Neural progenitor cell (in vitro differentiated cells): ENCODE results near the gene BRSK2. TPM values are rescaled to one million over a fixed set of nuclear protein-coding genes. Genes with fewer than 3 reads are reported as not detected.
"Not testable (repeated sequence)": the region's sequence is repeated elsewhere in the genome, so short reads cannot be mapped to it uniquely, and the experiment has no call there.

Source experiments
- DNase-seq: peaks from one replicate; pipeline ENCODE4 v3.0.0-alpha.2; 2016; ENCODE audit warnings: low spot score
- H2AFZ ChIP-seq: fragments of 200-600 bp; sonication (generic); replicated peaks from 2 replicates; pipeline ENCODE4 v1.6.1; 2016; ENCODE audit warnings: antibody characterized with exemption
- H3F3A ChIP-seq: fragments of 200-600 bp; sonication (generic); 2 replicates; pipeline ENCODE4 v1.6.1; 2016; ENCODE audit warnings: antibody characterized with exemption, low read depth
- H3K27ac ChIP-seq: fragments of 200-600 bp; sonication (generic); 2 replicates; pipeline ENCODE4 v1.5.1; 2016; ENCODE audit warnings: mild to moderate bottlenecking
- H3K27me3 ChIP-seq: fragments of 200-600 bp; sonication (generic); 2 replicates; pipeline ENCODE4 v1.6.1; 2016; ENCODE audit warnings: mild to moderate bottlenecking, moderate library complexity
- H3K36me3 ChIP-seq: fragments of 200-600 bp; sonication (generic); 2 replicates; pipeline ENCODE4 v1.5.1; 2016
- H3K4me1 ChIP-seq: fragments of 200-600 bp; sonication (generic); 2 replicates; pipeline ENCODE4 v1.6.1; 2016; ENCODE audit warnings: mixed run types
- H3K4me2 ChIP-seq: fragments of 200-600 bp; sonication (generic); 2 replicates; pipeline ENCODE4 v1.6.1; 2016
- H3K4me3 ChIP-seq: fragments of 200-600 bp; sonication (generic); 2 replicates; pipeline ENCODE4 v1.5.1; 2016
- H3K79me2 ChIP-seq: fragments of 200-600 bp; sonication (generic); 2 replicates; pipeline ENCODE4 v1.6.1; 2016; ENCODE audit warnings: low read depth
- H3K9ac ChIP-seq: fragments of 200-600 bp; sonication (generic); 2 replicates; pipeline ENCODE4 v1.6.1; 2016
- H3K9me3 ChIP-seq: fragments of 200-600 bp; sonication (generic); 2 replicates; pipeline ENCODE4 v1.5.1; 2016; ENCODE audit warnings: low read depth
- H4K20me1 ChIP-seq: fragments of 200-600 bp; sonication (generic); 2 replicates; pipeline ENCODE4 v1.6.1; 2016; ENCODE audit warnings: low read depth
- H3K27ac Mint-ChIP-seq: 3 replicates; pipeline ENCODE4 v1.8.0; 2021; ENCODE audit warnings: mixed read lengths
- H3K27me3 Mint-ChIP-seq: 2 replicates; pipeline ENCODE4 v1.8.0; 2022; ENCODE audit warnings: low read depth, mild to moderate bottlenecking, inconsistent platforms, moderate library complexity, mixed read lengths; ENCODE audit not compliant: insufficient read depth
- H3K36me3 Mint-ChIP-seq: 3 replicates; pipeline ENCODE4 v1.8.0; 2021; ENCODE audit warnings: mixed read lengths
- H3K4me1 Mint-ChIP-seq: 3 replicates; pipeline ENCODE4 v1.8.0; 2021; ENCODE audit warnings: mixed read lengths
- H3K4me3 Mint-ChIP-seq: 3 replicates; pipeline ENCODE4 v1.8.0; 2021; ENCODE audit warnings: mild to moderate bottlenecking, moderate library complexity, mixed read lengths
- H3K9me3 Mint-ChIP-seq: 3 replicates; pipeline ENCODE4 v1.8.0; 2020; ENCODE audit warnings: mixed read lengths
- EZH2 ChIP-seq: fragments of 200-600 bp; sonication (generic); IDR thresholded peaks from 2 replicates; pipeline ENCODE4 v1.6.1; 2017; ENCODE audit warnings: antibody characterized with exemption, mild to moderate bottlenecking, moderate library complexity
- EZH2phosphoT487 ChIP-seq: fragments of 200-600 bp; sonication (generic); IDR thresholded peaks from 2 replicates; pipeline ENCODE4 v1.6.1; 2017; ENCODE audit warnings: antibody characterized with exemption
- total RNA-seq: library from RNA; depleted of rRNA; stranded (reverse); fragments of >200 nt; gene quantifications from 2 replicates; pipeline ENCODE4 v1.2.3, GENCODE V29; 2015; ENCODE audit warnings: low replicate concordance
- TF ChIP-seq, protein P1 (sequence below): fragments of 200-600 bp; sonication (generic); IDR thresholded peaks from 2 replicates; pipeline ENCODE4 v1.5.1; 2017; ENCODE audit warnings: antibody characterized with exemption, mild to moderate bottlenecking

Gene BRSK2
- total RNA-seq, 1 donor from 2014 or later: 8.2 TPM

GRCh38 chr11:1345737-1346513 lies 43.8 kb upstream of the BRSK2 start:
- Histone ChIP-seq H3F3A (peaks cover 9% of the 10 kb centered on the region), H3K4me2 (no peak overlapping the region), H3K27ac (no peak overlapping the region), H3K9me3 (no peaks in the 10 kb centered on the region), H3K79me2 (no peaks in the 10 kb centered on the region), H3K36me3 (no peaks in the 10 kb centered on the region), H3K4me1 (peaks cover 18% of the 10 kb centered on the region), H3K9ac (no peak overlapping the region), H4K20me1 (no peaks in the 10 kb centered on the region), H3K27me3 (peaks cover 7% of the 10 kb centered on the region), H3K4me3 (no peak overlapping the region), H2AFZ (no peak overlapping the region)
- H3K27ac Mint-ChIP-seq: peak overlapping the region; percentile 82
- DNase-seq: no peak
- H3K9me3 Mint-ChIP-seq: no peaks in the 10 kb centered on the region
- TF ChIP-seq EZH2 (no peak), EZH2phosphoT487 (no peak)
- TF ChIP-seq, protein P1, sequence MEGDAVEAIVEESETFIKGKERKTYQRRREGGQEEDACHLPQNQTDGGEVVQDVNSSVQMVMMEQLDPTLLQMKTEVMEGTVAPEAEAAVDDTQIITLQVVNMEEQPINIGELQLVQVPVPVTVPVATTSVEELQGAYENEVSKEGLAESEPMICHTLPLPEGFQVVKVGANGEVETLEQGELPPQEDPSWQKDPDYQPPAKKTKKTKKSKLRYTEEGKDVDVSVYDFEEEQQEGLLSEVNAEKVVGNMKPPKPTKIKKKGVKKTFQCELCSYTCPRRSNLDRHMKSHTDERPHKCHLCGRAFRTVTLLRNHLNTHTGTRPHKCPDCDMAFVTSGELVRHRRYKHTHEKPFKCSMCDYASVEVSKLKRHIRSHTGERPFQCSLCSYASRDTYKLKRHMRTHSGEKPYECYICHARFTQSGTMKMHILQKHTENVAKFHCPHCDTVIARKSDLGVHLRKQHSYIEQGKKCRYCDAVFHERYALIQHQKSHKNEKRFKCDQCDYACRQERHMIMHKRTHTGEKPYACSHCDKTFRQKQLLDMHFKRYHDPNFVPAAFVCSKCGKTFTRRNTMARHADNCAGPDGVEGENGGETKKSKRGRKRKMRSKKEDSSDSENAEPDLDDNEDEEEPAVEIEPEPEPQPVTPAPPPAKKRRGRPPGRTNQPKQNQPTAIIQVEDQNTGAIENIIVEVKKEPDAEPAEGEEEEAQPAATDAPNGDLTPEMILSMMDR: no peak
- H3K4me1 Mint-ChIP-seq: peaks cover 16% of the 10 kb centered on the region
- H3K27me3 Mint-ChIP-seq: peaks cover 5% of the 10 kb centered on the region
- H3K36me3 Mint-ChIP-seq: no peaks in the 10 kb centered on the region
- peak overlapping the region; percentile 46 for H3K4me3 Mint-ChIP-seq

GRCh38 chr11:1346669-1347390 lies 42.9 kb upstream of the BRSK2 start:
- Histone ChIP-seq H3K4me1 (peaks cover 18% of the 10 kb centered on the region), H3K27ac (no peak overlapping the region), H3K27me3 (peaks cover 6% of the 10 kb centered on the region), H3K79me2 (no peaks in the 10 kb centered on the region), H3K9ac (no peak overlapping the region), H3F3A (peaks cover 9% of the 10 kb centered on the region), H3K4me2 (no peak overlapping the region), H2AFZ (no peak overlapping the region), H4K20me1 (no peaks in the 10 kb centered on the region), H3K4me3 (no peak overlapping the region), H3K36me3 (no peaks in the 10 kb centered on the region), H3K9me3 (no peaks in the 10 kb centered on the region)
- no peaks in the 10 kb centered on the region for H3K36me3 Mint-ChIP-seq
- no peak overlapping the region for H3K4me3 Mint-ChIP-seq
- DNase-seq: no peak
- peaks cover 22% of the 10 kb centered on the region for H3K4me1 Mint-ChIP-seq
- peaks cover 8% of the 10 kb centered on the region for H3K27me3 Mint-ChIP-seq
- TF ChIP-seq, protein P1: no peak
- TF ChIP-seq EZH2: no peak
- TF ChIP-seq EZH2phosphoT487: no peak
- H3K27ac Mint-ChIP-seq: no peak overlapping the region
- H3K9me3 Mint-ChIP-seq: no peaks in the 10 kb centered on the region

DNA sequence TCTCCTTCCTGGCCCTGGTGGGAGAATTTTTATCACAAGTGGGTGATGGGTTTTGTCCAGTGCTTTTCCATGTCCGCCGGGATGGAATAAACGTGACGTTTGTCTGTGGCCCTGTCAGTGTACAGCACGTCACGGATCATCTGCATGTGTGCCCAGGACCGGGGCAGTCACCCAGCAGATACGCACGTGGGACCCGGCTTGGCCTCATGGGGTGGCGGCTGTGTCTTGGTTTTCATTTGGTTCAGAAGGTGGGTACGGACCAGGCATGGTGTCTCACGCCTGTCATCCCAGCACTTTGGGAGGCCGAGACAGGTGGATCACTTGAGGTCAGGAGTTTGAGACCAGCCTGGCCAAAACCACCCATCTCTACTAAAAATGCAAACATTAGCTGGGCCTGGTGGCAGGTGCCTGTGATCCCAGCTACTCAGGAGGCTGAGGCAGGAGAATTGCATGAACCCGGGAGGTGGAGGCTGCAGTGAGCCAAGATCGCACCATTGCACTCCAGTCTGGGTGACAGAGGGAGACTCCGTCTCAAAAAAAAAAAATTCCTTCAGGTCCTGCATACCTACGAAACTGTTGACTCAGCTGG lies 42.2 kb upstream of the BRSK2 start:
- DNase-seq, H4K20me1 ChIP-seq, H3K27me3 ChIP-seq, H3K9ac ChIP-seq, H3K79me2 ChIP-seq, H3F3A ChIP-seq, H3K27ac ChIP-seq, H3K36me3 Mint-ChIP-seq, H3K36me3 ChIP-seq, H3K27ac Mint-ChIP-seq, H3K4me2 ChIP-seq, H3K9me3 ChIP-seq, H3K4me3 ChIP-seq, H3K4me3 Mint-ChIP-seq, H3K27me3 Mint-ChIP-seq, H2AFZ ChIP-seq, H3K9me3 Mint-ChIP-seq: not testable (repeated sequence)
- peaks cover 22% of the 10 kb centered on the region for H3K4me1 Mint-ChIP-seq
- peaks cover 18% of the 10 kb centered on the region for H3K4me1 ChIP-seq
